H9 (cell line): Measurements from ENCODE around the gene TOR3A. TPM values are rescaled to one million over a fixed set of nuclear protein-coding genes. Genes with fewer than 3 reads are reported as not detected.

Experiments
- DNase-seq: peaks from one replicate; pipeline ENCODE4 v3.0.0-alpha.2; 2017
- H2AFZ ChIP-seq: one replicate; pipeline ENCODE4 v1.6.1; 2013; ENCODE audit warnings: mild to moderate bottlenecking, low read length, control low read depth, moderate library complexity
- H2AK5ac ChIP-seq: 2 replicates; pipeline ENCODE4 v1.6.1; 2013; ENCODE audit warnings: low read length, control low read depth, mixed read lengths; ENCODE audit not compliant: insufficient read length
- H2BK120ac ChIP-seq: one replicate; pipeline ENCODE4 v1.6.1; 2013; ENCODE audit warnings: low read depth, mild to moderate bottlenecking, low read length, control low read depth, inconsistent platforms; ENCODE audit not compliant: poor library complexity, severe bottlenecking
- H2BK12ac ChIP-seq: 2 replicates; pipeline ENCODE4 v1.6.1; 2013; ENCODE audit warnings: low read length, control low read depth, mixed read lengths, low read depth; ENCODE audit not compliant: insufficient read length
- H2BK15ac ChIP-seq: 2 replicates; pipeline ENCODE4 v1.6.1; 2013; ENCODE audit warnings: low read depth, low read length, control low read depth
- H2BK20ac ChIP-seq: one replicate; pipeline ENCODE4 v1.6.1; 2013; ENCODE audit warnings: low read depth, mild to moderate bottlenecking, low read length, control low read depth, inconsistent platforms; ENCODE audit not compliant: poor library complexity, severe bottlenecking
- H2BK5ac ChIP-seq: 2 replicates; pipeline ENCODE4 v1.6.1; 2013; ENCODE audit warnings: low read length, control low read depth, mixed read lengths; ENCODE audit not compliant: insufficient read length
- H3K14ac ChIP-seq: 2 replicates; pipeline ENCODE4 v1.6.1; 2013; ENCODE audit warnings: low read length, control low read depth; ENCODE audit not compliant: insufficient read depth
- H3K18ac ChIP-seq: 2 replicates; pipeline ENCODE4 v1.6.1; 2013; ENCODE audit warnings: low read depth, mild to moderate bottlenecking, mixed read lengths, low read length, control low read depth; ENCODE audit not compliant: insufficient read length
- H3K23ac ChIP-seq: 2 replicates; pipeline ENCODE4 v1.6.1; 2013; ENCODE audit warnings: low read length, control low read depth, mixed read lengths, low read depth; ENCODE audit not compliant: insufficient read length
- H3K23me2 ChIP-seq: 2 replicates; pipeline ENCODE4 v1.6.1; 2013; ENCODE audit warnings: low read depth, mild to moderate bottlenecking, mixed read lengths, low read length, control low read depth; ENCODE audit not compliant: insufficient read length, poor library complexity, severe bottlenecking
- H3K27ac ChIP-seq: 2 replicates; pipeline ENCODE4 v1.5.1; 2013; ENCODE audit warnings: low read length, control low read depth, mixed read lengths, low read depth; ENCODE audit not compliant: insufficient read length
- H3K27me3 ChIP-seq: 2 replicates; pipeline ENCODE4 v1.6.1; 2013; ENCODE audit warnings: low read length, control low read depth, inconsistent platforms; ENCODE audit not compliant: insufficient read depth
- H3K4ac ChIP-seq: 2 replicates; pipeline ENCODE4 v1.6.1; 2013; ENCODE audit warnings: low read depth, mild to moderate bottlenecking, control low read depth, inconsistent platforms, low read length, moderate library complexity
- H3K4me1 ChIP-seq: 2 replicates; pipeline ENCODE4 v1.6.1; 2013; ENCODE audit warnings: low read length, control low read depth, inconsistent platforms; ENCODE audit not compliant: insufficient read depth
- H3K4me2 ChIP-seq: 2 replicates; pipeline ENCODE4 v1.6.1; 2013; ENCODE audit warnings: low read length, control low read depth, mixed read lengths; ENCODE audit not compliant: insufficient read length, insufficient read depth
- H3K56ac ChIP-seq: 2 replicates; pipeline ENCODE4 v1.6.1; 2013; ENCODE audit warnings: low read depth, mild to moderate bottlenecking, mixed read lengths, low read length, control low read depth; ENCODE audit not compliant: insufficient read length
- H3K79me1 ChIP-seq: 2 replicates; pipeline ENCODE4 v1.6.1; 2013; ENCODE audit warnings: low read depth, mild to moderate bottlenecking, moderate library complexity, low read length, control low read depth, inconsistent platforms; ENCODE audit not compliant: insufficient read depth, poor library complexity, severe bottlenecking
- H3K79me2 ChIP-seq: 2 replicates; pipeline ENCODE4 v1.6.1; 2013; ENCODE audit warnings: low read length, control low read depth, inconsistent platforms; ENCODE audit not compliant: insufficient read depth
- H3K9ac ChIP-seq: 2 replicates; pipeline ENCODE4 v1.6.1; 2013; ENCODE audit warnings: low read length, control low read depth, mixed read lengths; ENCODE audit not compliant: insufficient read length; ENCODE audit errors: extremely low read depth
- H3K9me3 ChIP-seq: one replicate; pipeline ENCODE4 v1.6.1; 2013; ENCODE audit warnings: low read depth, low read length, inconsistent platforms; ENCODE audit not compliant: control insufficient read depth
- H3T11ph ChIP-seq: one replicate; pipeline ENCODE4 v1.6.1; 2013; ENCODE audit warnings: mild to moderate bottlenecking, low read length, control low read depth, inconsistent platforms
- H4K20me1 ChIP-seq: one replicate; pipeline ENCODE4 v1.6.1; 2013; ENCODE audit not compliant: control insufficient read depth, insufficient read length, insufficient read depth
- H4K5ac ChIP-seq: 2 replicates; pipeline ENCODE4 v1.6.1; 2013; ENCODE audit warnings: low read depth, mild to moderate bottlenecking, mixed read lengths, low read length, control low read depth; ENCODE audit not compliant: insufficient read length
- H4K8ac ChIP-seq: replicated peaks from 2 replicates; pipeline ENCODE4 v1.6.1; 2013; ENCODE audit warnings: low read length, control low read depth, mixed read lengths, low read depth; ENCODE audit not compliant: insufficient read length
- H4K91ac ChIP-seq: 2 replicates; pipeline ENCODE4 v1.6.1; 2013; ENCODE audit warnings: low read depth, mild to moderate bottlenecking, moderate library complexity, mixed read lengths, low read length, control low read depth; ENCODE audit not compliant: insufficient read length
- H3K27ac Mint-ChIP-seq, 3 experiments: 2 replicates in 2 of 3; 3 replicates in 1 of 3; pipeline ENCODE4 v1.8.0; 2020 to 2021; ENCODE audit warnings: mixed read lengths in 3 of 3, mild to moderate bottlenecking in 1 of 3, moderate library complexity in 1 of 3
- H3K27me3 Mint-ChIP-seq: 2 replicates; pipeline ENCODE4 v1.8.0; 2021; ENCODE audit warnings: low read depth, mild to moderate bottlenecking, moderate library complexity, mixed read lengths
- H3K36me3 Mint-ChIP-seq, 3 experiments: 2 replicates in 2 of 3; 3 replicates in 1 of 3; pipeline ENCODE4 v1.8.0; 2020 to 2021; ENCODE audit warnings: low read depth in 3 of 3, mixed read lengths in 3 of 3; ENCODE audit not compliant: insufficient read depth in 1 of 3
- H3K4me1 Mint-ChIP-seq, 2 experiments: 2 replicates each; pipeline ENCODE4 v1.8.0; 2020; ENCODE audit warnings: mixed read lengths in 2 of 2
- H3K4me3 Mint-ChIP-seq, 2 experiments: 2 replicates in 1 of 2; 3 replicates in 1 of 2; pipeline ENCODE4 v1.8.0; 2020 to 2021; ENCODE audit warnings: mild to moderate bottlenecking in 2 of 2, mixed read lengths in 2 of 2, moderate library complexity in 1 of 2
- H3K9me3 Mint-ChIP-seq, 2 experiments: 2 replicates in 1 of 2; 3 replicates in 1 of 2; pipeline ENCODE4 v1.8.0; 2020; ENCODE audit warnings: mild to moderate bottlenecking in 2 of 2, mixed read lengths in 2 of 2, moderate library complexity in 1 of 2
- CTCF ChIP-seq: fragments of 200-600 bp; sonication (generic); conservative IDR thresholded peaks from 3 replicates; pipeline ENCODE4 v1.8.0; 2021; ENCODE audit warnings: antibody characterized with exemption, mild to moderate bottlenecking
- total RNA-seq: library from RNA; stranded (reverse); gene quantifications from 2 replicates; pipeline ENCODE4 v1.2.1, GENCODE V29; 2021

The TOR3A gene
- total RNA-seq, 1 experiment from 2014 or later: 27.3 TPM

- H3K23ac ChIP-seq: no peak overlapping the region
- H4K5ac ChIP-seq: no peak overlapping the region
- no peaks in the 10 kb centered on the region for H3K79me2 ChIP-seq
- TF ChIP-seq CTCF: no peak
- no peak overlapping the region for H2BK15ac ChIP-seq
- H3K9ac ChIP-seq: no peak overlapping the region
- H4K8ac ChIP-seq: no peak overlapping the region
- Mint-ChIP-seq H3K27ac (0 out of 7 replicates have a peak overlapping the region, but pooled peaks of 1 of the 3 experiments have one; percentile 3), H3K27me3 (no peaks in the 10 kb centered on the region), H3K9me3 (no peaks in the 10 kb centered on the region), H3K4me1 (0 out of 4 replicates have a peak, but pooled peaks cover 0 to under 1% of the 10 kb centered on the region in 2 experiments), H3K4me3 (no peak overlapping the region), H3K36me3 (peaks cover 0 to 8% (median 3%) of the 10 kb centered on the region in 3 experiments; a peak in 4 of 7 replicates)
- H3T11ph ChIP-seq: no peak overlapping the region
- DNase-seq: no peak
- no peaks in the 10 kb centered on the region for H4K20me1 ChIP-seq
- no peak overlapping the region for H3K4me2 ChIP-seq
- H2BK5ac ChIP-seq: no peak overlapping the region
- H3K27me3 ChIP-seq: no peaks in the 10 kb centered on the region
- H4K91ac ChIP-seq: no peak overlapping the region
- no peak overlapping the region for H2BK12ac ChIP-seq
- no peak overlapping the region for H3K4ac ChIP-seq
- no peak overlapping the region for H3K14ac ChIP-seq
- H2BK20ac ChIP-seq: no peak overlapping the region
- no peak overlapping the region for H2AFZ ChIP-seq
- H3K23me2 ChIP-seq: no peaks in the 10 kb centered on the region
- H3K9me3 ChIP-seq: no peaks in the 10 kb centered on the region
- no peaks in the 10 kb centered on the region for H3K4me1 ChIP-seq
- H2AK5ac ChIP-seq: no peak overlapping the region
- H3K18ac ChIP-seq: no peak overlapping the region
- no peak overlapping the region for H2BK120ac ChIP-seq
- no peaks in the 10 kb centered on the region for H3K79me1 ChIP-seq
- H3K56ac ChIP-seq: no peak overlapping the region
- no peak overlapping the region for H3K27ac ChIP-seq
Observed at GRCh38 chr1:179047636-179047997, 34.3 kb upstream of the TOR3A start.
